ENCODE measurements around the gene NDUFA7. TPM values are rescaled to one million over a fixed set of nuclear protein-coding genes. Genes with fewer than 3 reads are reported as not detected.

Gene NDUFA7
- polyA plus RNA-seq, 1 of the 3 experiments (the other 2 are of a cell fraction) = 111 TPM

DNA sequence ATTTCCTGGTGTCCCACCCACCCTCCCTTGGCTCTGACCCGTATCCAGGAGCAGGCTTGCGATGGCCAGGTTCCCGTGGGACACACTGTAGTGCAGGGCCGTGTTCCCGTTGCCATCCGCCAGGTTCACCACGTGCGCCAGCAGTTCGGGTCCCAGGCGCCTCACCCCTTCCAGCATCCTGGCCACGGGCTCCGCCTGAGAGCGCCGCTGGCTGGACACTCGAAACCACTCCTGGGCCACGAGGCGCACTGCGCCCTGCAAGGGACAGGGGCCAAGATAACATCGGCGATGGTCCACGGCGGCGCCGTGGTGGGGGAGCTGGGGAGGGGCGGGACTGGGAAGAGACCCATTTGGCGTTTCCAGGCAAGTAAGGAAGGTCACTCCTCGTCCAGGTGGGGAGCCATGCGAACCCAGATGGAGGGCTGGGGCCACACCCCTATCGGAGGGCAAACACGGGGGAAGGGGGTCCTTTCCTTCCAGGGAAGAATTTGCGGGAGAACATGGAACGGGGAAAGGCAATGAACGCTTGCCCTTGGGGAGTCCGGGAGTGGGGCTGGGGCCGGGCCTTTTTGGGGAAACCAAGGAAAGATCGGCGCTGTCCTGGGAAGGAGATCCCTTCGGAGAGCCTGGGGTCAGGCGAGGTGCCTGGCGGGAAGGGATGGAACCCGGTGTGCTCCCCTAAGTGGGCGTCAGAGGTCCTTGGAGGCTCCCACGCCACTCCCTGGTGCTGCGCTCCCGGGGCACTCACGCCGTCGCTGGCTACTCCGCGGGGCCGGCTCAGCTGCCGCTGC lies 12.0 kb upstream of the NDUFA7 start (continued):
- TF ChIP-seq SMC3 (IDR thresholded peaks at IDR 0.05; ENCODE audit: low read depth, low read length) (no peak), RAD21 (IDR thresholded peaks at IDR 0.05; ENCODE audit: low read length) (no peak)

DNA sequence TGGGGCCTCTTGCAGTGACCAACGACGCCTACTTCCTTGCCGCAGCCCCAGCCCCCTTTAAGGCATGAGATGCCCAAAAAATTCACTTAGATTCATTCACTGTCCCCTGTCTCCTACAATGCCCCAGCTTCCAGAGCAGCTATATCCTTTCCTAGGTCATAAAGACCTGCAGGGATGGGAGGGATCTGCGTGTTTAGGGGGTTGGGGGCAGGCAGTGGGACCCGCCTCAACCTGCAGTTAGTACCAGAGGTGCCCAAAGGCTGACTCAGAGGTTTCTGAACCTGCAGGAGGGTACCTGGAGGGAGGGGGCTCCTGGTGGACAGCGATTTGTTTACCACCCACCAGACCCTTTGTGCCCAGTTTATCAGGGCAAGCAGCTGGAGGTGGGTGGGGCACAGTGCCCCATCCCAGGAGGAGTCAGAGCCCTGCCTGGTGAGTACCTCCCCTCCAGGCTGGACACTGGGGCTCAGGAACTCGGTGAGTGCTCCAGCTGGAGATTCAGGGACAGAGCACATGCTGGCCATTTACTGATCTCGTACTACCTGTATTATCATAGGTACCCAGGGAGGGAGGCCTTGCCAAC lies 10.2 kb upstream of the NDUFA7 start:
- H3K27ac ChIP-seq (ENCODE audit: low read depth in 2 of 2, low read length in 1 of 2) = no peak overlapping the region
- no peaks in the 10 kb centered on the region; a peak in 1 of 4 replicates for H3K4me1 ChIP-seq (ENCODE audit: control insufficient read depth in 1 of 2, insufficient read depth in 2 of 2, low read depth in 1 of 2, low read length in 1 of 2)
- H3K79me2 ChIP-seq (ENCODE audit: insufficient read depth) = no peaks in the 10 kb centered on the region
- TF ChIP-seq RXRA (IDR thresholded peaks at IDR 0.05; ENCODE audit: borderline replicate concordance, low read depth) (no peak), JUND (IDR thresholded peaks at IDR 0.05) (no peak), NRF1 (IDR thresholded peaks at IDR 0.05; ENCODE audit: low read depth, low read length) (no peak), TEAD4 (IDR thresholded peaks at IDR 0.05; ENCODE audit: borderline replicate concordance, insufficient read depth) (no peak), CHD2 (IDR thresholded peaks at IDR 0.05; ENCODE audit: low read length, partially characterized antibody) (no peak), FOXJ3 (CRISPR knock-in tag; IDR thresholded peaks at IDR 0.05) (no peak), RCOR1 (IDR thresholded peaks at IDR 0.05; ENCODE audit: low read length) (no peak), EP300 (IDR thresholded peaks at IDR 0.05; ENCODE audit: borderline replicate concordance in 1 of 2, low read depth in 1 of 2, low read length in 1 of 2) (no peak), NFIC (IDR thresholded peaks at IDR 0.05; ENCODE audit: borderline replicate concordance) (no peak), GATA2 (CRISPR knock-in tag; IDR thresholded peaks at IDR 0.05) (no peak), SIN3A (IDR thresholded peaks at IDR 0.05; ENCODE audit: borderline replicate concordance, low read depth, low read length) (no peak), FOSL2 (IDR thresholded peaks at IDR 0.05; ENCODE audit: borderline replicate concordance, low read depth) (no peak), SMC3 (IDR thresholded peaks at IDR 0.05; ENCODE audit: low read depth, low read length) (no peak), MEF2A (IDR thresholded peaks at IDR 0.05; ENCODE audit: borderline replicate concordance, low read depth) (no peak), RFX5 (IDR thresholded peaks at IDR 0.05; ENCODE audit: low read length) (no peak), RAD21 (IDR thresholded peaks at IDR 0.05; ENCODE audit: low read length) (no peak)
- TF ChIP-seq, protein P1, sequence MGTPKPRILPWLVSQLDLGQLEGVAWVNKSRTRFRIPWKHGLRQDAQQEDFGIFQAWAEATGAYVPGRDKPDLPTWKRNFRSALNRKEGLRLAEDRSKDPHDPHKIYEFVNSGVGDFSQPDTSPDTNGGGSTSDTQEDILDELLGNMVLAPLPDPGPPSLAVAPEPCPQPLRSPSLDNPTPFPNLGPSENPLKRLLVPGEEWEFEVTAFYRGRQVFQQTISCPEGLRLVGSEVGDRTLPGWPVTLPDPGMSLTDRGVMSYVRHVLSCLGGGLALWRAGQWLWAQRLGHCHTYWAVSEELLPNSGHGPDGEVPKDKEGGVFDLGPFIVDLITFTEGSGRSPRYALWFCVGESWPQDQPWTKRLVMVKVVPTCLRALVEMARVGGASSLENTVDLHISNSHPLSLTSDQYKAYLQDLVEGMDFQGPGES (IDR thresholded peaks at IDR 0.05; ENCODE audit: low read depth, low read length) = no peak
- TF ChIP-seq, protein P2, sequence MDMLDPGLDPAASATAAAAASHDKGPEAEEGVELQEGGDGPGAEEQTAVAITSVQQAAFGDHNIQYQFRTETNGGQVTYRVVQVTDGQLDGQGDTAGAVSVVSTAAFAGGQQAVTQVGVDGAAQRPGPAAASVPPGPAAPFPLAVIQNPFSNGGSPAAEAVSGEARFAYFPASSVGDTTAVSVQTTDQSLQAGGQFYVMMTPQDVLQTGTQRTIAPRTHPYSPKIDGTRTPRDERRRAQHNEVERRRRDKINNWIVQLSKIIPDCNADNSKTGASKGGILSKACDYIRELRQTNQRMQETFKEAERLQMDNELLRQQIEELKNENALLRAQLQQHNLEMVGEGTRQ (IDR thresholded peaks at IDR 0.05; ENCODE audit: borderline replicate concordance, low read depth, low read length) = no peak
- no peak overlapping the region for H3K9ac ChIP-seq
- no peaks in the 10 kb centered on the region for H3K9me2 ChIP-seq
- CTCF ChIA-PET = interaction anchor here (1.3 to 1.5 kb wide), 2 partner anchors 23 to 262 kb away, joined by 3 to 4 read pairs; no protein-coding TSS in a partner anchor
- 76% methylated on average over 8 of the region's 8 CpGs for WGBS (ENCODE audit: low lambda C conversion rate)
- no peaks in the 10 kb centered on the region for H3F3A ChIP-seq (replicated peaks; ENCODE audit: insufficient read depth)
- no peak overlapping the region for H3K4me3 ChIP-seq (ENCODE audit: low read depth in 2 of 2, low read length in 1 of 2)
- H3K4me2 ChIP-seq = no peak overlapping the region
- H3K9me3 ChIP-seq = no peaks in the 10 kb centered on the region
- POLR2A ChIA-PET = interaction anchor here (1.0 kb wide), 1 partner anchor 9 kb away, joined by 4 read pairs; the partner anchor contains the start of genes NDUFA7 and RPS28
- H4K20me1 ChIP-seq (ENCODE audit: insufficient read depth) = no peaks in the 10 kb centered on the region
- H2AFZ ChIP-seq (ENCODE audit: low read depth) = no peak overlapping the region
- H3K27me3 ChIP-seq (ENCODE audit: insufficient read depth) = peaks cover 27% of the 10 kb centered on the region
- DNase-seq = no peak
- H3K36me3 ChIP-seq (replicated peaks in 1 of 2; ENCODE audit: control insufficient read depth in 1 of 2, insufficient read depth in 2 of 2, low read length in 1 of 2) = no peaks in the 10 kb centered on the region
